OCI-M1 (cell line): ENCODE results near the gene DNAJC12.
"Not testable (repeated sequence)": the region's sequence is repeated elsewhere in the genome, so short reads cannot be mapped to it uniquely, and the experiment has no call there.

Source experiments
- DNase-seq: peaks from one replicate; lab custom pipeline; 2025; lab: John Stamatoyannopoulos, UW

DNAJC12 gene

DNA sequence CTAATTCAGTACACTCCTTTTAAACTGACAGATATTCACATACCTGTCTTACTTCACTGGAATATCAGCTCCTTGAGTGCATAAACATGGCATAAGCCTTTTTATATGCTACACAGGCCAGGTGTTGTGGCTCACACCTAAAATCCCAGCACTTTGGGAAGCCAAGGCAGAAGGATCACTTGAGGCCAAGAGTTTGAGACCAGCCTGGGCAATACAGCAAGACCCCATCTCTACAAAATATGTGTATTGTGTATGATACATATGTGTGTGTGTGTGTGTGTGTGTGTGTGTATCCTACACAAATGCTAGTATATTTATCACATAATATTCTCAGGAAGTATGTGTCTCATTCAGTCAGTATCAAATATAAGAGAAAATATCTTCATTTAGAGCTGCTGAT lies 45.3 kb downstream of the DNAJC12 start:
- no peak for DNase-seq

DNA sequence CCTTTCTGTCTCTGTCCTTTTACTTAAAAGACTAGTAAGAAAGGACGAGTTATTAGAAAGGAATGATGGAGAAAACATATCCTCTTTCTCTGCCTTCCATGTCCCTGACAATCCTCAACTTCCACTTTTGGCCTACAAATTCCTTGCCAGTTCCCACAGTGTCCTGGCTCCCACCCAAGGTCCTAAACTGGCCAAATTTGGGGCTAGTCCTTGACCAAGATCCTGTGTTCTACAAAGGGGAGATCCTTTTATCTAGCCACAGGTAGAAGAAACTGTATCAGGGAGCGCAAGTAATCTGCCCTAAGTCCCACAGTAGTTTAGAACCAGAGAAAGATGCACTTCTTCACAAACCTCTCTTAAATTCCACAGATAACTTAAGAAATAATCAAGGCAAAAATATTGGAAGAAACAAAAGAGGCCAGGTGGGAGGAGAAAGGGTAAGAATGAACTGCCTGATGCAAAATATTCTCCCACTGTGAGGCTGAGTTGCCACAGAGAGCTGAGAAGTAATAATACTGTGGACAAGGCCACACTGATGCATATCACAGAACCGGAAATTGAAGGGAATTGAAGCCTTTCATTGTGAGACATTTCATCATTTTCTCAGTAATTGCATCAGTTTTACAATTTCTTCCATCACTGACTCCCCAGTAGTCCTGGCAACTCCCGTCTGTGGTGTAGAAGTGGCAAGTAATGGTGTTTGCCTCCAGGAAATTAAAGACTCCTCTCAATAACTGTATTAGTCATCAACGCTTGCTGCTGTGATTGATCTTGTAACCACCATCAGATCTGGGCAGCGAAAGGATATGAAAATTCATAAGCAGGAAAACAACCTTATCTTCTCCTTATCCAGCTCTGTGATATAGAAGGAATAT lies 47.2 kb downstream of the DNAJC12 start:
- peak; percentile 98 for DNase-seq

DNA sequence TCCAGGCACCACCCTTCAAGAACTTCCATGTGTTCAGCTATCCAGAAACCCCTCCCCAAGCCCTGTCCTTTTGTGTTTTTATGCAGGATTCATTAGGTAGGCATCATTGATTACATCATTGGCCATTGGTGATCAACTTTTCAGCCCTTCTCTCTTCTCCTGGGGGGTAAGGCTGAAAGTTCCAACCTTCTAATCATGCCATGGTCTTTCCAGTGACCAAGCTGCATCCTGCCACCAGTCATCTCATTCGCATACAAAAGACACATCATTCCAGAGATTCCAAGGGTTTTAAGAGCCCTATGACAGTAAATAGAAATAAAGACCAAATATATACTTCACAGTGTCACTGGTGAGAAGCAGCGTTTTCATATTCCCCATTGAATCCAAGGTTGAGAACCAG lies 48.2 kb downstream of the DNAJC12 start:
- DNase-seq: no peak

DNA sequence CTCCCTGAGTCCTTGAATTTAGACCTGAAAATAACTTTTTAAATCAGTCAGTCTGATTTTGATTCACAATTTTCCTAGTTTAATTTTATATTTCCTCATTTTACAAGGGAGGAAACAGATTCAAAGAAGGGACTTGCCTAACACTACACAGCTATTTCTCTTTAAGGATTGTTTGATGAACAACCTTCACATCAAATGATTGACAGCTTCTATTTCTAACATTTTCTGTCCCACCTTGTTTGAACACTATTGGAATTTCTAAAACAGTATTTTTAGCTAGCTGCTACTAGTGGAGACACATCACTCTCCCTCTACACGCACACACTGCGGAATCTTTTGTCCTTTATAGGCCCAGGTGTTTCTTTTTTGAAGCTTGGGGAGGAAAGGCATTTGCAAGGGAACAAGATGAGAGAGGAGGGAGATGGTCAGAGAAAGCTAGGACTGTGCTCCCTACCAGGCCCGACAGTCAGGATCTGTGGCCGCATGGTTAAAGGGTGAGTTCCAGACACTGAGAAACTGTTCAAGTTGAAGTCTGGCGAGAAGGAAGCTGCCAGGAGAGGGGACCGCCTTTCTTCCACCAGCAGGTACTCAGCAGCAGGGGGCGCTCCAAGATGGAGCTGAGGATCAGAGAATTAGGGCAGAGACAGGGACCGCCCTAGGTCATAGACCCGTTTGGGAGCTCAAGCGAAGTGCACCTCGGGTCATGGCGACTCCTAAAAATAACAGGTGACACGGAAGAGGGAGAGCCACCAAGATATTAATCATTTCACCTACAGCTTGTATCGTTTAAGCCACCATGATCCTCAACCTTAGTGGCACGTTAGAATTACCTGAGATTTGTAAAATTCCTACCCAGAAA lies 49.7 kb downstream of the DNAJC12 start:
- peak; percentile 96 for DNase-seq

DNA sequence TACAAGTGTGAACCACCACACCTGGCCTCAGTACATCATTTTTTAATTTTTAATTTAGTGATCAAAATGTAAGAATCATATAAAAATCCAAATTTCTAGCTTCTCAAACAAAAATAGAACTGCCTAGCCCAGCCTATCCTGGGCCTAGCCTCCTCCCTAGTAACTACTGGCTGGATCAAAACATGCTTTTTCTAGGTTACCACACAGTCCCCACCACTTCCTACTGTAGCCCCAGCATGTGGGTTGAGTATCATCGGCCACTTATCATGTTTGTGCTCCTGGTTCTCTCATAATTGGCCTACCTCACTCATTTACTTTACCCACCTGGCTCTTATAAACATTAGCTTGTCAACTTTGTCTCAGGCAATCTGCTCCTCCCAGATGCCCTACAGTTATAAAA lies 52.9 kb downstream of the DNAJC12 start:
- DNase-seq: no peak

DNA sequence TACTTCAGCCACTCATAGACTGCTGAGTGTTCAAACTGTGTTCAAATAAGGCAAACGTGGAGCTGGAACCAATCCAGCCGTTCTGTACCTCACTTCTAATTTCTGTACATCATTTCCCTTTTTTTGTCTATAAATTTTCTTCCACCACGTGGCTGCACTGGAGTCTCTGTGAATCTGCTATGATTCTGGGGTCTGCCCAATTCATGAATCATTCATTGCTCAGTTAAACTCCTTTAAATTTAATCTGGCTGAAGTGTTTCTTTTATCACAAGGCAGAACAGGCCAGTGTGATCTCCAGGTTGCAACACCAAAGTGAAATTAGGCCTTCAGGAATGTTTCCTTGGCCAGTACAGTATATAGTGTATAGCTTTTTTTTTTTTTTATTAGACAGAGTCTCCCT lies 53.5 kb downstream of the DNAJC12 start:
- peak; percentile 59 for DNase-seq

DNA sequence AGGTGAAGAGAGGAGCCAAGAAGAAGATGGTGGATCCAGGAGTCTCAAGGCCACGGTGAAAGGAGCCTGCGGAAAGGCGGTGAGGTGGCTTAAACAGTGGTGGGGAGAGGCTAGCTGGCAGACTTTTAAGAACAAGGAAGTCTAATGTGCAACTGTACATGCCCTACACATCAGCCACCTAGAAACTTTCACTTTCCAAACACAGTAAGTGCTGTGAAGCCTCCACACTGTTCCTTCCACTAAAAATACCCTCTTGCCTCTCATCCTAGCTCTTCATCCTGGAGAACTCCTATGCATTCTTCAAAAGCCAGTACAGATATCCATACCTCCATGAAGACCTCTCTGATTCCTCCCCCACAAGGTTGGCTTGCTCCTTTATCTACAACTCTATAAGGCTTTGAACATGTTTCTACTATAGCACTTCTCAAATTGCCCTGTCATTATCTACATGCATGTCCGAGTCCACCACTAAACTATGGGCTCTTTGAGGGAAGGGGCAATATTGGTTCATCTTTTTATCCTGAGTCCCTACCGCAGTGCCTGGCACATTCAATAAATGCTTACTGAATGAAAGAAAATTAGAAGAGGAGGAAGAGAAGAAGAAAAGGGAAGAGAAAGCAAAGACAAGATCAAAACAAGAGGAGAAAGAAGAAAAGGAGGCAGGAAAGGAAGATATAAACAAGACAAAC lies 54.2 kb downstream of the DNAJC12 start:
- DNase-seq: peak; percentile 68

DNA sequence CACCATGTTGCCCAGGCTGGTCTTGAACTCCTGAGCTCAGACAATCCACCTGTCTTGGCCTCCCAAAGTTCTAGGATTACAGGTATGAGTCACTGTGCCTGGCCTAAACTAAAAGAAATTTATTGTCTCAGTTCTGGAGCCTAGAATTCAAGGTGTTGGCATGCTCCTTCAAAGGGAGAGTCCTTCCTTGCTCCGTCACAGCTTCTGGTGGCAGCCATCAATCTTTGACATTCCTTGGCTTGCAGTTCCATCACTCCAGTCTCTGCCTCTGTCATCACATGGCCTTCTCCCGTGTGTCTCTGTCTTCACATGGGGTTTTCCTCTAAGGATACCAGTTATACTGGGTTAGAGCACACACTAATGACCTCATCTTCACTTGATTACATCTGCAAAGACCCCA lies 55.5 kb downstream of the DNAJC12 start:
- no peak for DNase-seq

DNA sequence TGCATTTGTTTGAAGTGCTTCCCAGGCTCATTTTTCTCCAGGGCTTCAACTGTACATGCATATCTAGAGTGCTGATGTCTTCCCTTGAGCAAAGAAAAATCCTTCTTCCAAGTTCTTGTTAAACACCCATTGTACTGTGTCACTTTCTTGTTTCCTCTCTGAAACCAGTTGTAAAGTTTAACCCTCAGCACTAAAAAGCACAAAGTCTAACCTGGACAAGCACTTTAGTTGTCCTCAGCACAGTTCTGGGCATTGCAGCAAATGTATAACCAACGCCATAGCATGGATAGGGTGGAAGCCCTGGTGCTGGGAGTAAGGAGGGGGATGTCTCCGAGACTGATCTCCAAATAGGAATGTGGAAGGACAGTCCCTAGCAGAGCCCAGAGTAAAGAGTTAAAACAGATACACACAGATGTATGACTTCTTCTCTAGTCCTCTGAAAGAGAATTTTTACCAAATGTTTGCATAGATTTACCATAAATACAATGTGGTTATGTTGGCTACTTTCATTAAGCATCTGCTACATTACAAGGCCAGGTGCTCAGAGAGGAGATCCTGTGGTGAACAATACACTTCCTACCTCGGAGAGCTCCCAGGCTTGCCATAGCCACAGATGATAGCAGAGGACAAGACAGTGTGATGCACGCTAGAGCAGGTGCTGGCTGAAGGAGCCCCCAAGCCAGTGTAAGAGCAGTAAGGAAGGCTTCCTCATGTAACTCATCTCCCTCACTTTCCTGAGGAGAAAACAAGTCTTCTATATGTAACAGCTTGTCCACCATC lies 57.0 kb downstream of the DNAJC12 start:
- no peak for DNase-seq

DNA sequence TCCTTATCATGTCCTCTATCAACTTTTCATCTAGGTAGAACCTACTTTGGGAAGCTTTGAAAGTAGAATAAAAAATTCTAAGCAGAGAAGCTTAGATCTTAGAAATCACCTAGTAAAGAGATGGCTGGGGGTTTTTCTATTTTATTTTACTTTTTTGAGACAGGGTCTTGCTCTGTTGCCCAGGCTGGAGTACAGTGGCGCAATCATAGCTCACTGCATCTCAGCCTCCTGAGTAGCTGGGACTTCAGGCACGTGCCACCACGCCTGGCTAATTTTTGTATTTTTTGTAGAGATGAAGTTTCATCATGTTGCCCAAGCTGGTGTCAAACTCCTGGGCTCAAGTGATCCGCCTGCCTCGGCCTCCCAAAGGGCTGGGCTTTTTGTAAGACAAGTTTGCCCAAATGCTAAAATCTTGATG lies 57.8 kb downstream of the DNAJC12 start:
- not testable (repeated sequence) for DNase-seq

DNA sequence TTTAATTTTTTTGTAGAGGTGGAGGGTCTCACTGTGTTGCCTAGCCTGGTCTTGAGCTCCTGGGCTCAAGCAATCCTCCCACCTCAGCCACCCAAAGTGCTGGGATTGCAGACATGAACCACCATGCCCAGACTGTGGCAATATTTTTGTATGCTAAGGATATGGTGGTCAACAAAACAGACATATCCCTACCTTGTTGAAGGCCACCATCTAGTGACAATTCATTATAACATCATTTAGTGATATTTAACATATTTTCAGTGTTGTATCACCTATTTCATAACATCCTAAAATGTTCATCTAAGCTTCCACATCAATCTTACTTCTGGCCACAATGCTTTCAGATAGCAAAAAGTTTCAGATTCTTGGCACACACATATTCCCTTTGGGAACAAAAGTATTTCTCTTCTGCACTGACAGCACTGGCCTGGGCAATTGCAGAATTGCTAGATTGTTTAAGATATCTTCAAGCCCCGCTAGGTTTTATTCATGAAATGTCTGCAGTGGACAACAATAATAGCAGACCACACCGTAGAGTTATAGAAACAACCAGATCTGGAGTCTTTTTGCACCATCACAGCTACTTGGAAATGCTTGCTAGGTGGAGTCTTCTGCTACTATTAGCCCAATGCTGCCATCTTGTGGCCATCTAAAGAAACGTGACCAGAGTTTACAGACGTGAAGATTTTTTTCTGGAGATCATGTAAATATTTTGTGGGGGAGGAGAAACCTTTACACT lies 58.4 kb downstream of the DNAJC12 start:
- DNase-seq: peak; percentile 90

DNA sequence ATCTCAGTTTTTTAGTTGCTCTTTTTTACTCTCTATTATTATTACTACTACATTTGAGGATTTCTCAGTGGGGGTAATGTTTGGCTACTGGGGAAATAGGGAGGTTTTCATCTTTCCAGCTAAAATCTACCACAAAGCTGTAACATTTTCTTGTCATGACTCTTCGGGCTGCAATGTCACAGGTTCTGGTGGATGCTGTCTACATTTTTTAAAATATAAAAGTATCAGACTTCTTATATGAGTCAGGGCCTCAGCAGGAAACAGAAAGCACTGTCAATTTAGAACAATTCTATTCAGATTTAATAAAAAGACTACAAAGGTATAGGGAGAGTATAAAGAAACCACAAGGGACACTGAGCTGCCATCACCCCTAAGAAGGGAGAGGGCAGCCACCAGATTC lies 61.6 kb downstream of the DNAJC12 start:
- no peak for DNase-seq

DNA sequence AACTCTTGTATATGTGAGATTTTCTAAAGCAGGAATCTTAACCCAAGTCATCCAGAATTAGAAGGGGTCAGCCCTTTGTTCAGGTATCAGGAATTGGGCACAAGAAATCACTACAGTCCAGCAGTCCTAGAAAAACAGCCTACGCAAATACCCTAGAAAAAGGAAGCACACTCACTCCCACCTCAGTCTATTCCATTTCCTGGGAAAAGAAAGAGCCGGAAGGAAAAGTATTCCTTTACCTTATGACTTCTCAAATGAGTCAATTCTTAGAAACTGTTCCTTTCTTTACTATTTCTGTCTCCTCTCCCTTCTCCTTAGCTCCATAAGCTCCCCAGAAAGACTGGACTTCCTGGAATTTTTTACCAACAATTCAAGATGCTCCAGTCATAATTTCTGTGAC lies 62.7 kb downstream of the DNAJC12 start:
- DNase-seq: no peak

DNA sequence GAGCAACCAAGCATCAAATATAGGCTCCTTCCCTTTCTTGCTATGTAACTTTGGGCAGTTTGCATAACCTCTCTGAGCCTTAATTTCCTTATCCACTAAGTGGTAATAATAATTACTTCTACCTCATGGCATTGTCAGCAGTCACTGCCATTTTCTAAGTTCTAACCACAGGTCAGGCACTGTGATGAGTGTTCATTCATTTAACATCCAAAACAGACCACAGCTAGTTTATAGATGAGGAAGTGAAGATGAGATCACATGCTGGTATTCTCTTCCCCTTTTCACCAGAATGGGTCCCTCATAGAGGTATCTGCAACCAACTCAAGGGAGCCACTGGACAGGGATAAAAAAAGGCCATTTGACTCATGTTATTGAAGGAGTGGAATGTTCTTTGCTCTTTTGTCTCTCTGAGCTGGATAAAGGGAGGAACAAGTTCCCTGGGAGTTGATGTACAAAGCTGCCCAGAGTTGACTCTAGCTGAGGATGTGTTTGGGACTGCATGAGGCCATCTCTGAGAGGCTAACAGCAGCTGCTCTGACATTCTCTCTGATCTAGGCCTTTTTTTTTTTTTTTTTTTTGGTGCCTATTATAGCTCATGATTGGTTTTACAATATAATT lies 65.0 kb downstream of the DNAJC12 start:
- peak; percentile 91 for DNase-seq

DNA sequence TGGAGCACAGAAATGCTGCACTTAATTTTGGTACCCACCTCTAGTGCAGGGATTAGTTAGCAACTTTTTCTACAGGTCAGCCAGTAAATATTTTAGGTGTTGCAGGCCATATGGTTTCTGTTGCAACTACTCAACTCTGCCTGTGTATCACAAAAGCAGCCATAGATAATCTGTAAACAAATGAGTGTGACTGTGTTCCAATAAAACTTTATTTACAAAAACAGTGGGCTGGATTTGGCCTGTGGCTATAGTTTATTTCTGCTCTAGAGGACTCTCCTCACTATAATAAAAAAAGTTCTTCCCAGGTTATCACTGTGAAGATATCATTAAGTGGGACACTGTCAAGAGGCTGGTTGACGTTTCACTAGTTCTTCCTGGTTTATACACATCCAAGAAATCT lies 65.8 kb downstream of the DNAJC12 start:
- DNase-seq: no peak

DNA sequence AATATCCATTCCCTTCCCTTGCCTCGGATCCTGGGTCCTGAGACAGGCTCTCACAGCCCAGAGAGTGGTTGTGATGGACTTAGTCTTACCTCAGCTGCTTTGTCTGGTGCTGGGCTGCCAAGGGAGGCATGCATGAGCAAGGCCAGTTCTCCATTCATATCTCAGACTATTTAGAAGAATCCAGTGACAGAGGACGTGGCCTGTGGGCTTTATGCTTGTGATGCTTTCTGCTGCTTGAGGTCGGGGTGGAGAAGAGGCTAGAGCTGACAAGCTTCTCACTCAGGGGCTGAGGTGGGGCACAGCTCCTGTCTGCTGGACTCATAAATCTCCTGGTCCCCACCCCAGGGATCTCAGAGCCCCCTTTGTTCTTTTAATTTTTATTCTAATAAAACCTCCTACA lies 66.8 kb downstream of the DNAJC12 start:
- no peak for DNase-seq

DNA sequence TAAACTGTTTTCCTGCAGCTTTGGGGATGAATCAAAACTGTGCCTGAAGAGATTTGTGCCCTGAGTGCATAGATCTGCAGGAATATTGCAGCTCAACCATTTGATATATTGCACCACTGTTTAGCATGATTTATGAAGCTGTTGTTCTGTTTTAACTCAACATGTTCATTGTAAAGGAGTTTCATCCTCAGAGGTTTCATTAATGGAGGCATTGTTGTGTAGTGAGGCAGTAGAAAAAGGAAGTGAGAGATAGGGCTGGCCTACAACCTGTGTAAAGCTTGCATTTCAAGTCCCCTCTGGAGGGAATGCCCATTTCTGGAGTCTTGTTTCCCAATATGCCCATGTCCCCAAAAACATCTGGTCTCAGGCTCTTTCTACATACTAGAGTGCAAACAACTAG lies 67.5 kb downstream of the DNAJC12 start:
- DNase-seq: no peak

DNA sequence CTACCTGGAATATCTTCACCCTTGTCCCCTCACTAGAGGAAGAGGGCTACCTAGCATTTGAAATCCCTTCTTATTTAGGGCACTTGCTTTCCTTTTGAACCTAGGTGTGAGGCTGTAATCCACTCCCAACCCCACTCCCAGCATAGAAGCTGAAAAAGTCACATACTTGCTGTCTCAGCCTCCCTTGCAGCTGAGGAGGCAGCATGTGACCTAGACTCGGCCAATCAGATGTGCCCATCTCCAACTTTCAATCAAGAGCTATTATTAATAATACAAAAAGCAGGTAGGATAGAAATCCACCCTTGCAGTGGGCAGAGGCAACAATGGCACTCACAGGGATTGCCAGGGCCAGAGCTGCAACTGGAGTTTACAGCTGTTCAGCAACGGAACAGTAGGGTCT lies 70.7 kb downstream of the DNAJC12 start:
- no peak for DNase-seq

DNA sequence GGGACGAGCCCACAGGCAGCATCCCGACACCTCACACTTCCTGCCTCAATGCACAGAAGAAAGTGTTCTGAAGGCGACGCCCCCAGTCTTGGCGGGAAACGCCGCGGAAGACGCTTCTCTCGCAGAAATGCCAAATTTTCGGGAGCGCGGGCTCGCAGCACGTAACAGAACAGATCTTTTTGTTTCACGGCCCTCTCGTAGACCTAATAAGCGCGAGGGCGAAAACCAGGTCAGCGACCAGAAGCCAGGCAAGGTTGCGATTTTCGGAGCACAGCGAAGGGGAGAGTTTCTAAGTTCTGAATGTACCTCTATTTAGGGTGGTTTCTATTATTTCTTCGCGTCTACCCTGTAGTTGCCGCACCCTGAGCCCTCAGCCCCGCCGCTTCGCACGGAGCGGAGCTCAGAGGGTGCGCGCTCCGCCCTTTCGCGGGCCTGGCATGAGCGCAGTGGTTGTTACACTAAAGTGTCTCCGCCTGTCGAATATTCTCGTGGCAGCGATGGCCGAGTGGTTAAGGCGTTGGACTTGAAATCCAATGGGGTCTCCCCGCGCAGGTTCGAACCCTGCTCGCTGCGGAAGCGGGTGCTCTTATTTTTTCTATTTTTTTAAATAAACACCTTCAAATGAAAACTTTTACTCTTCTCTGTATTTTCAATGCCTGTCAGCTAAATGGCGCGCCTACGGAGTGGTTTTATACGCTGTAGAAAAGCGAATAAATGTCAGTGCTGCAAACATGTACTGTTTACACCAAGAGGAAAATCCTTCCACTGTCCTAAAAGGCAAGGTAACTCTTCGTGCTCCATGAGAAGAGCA lies 73.8 kb downstream of the DNAJC12 start:
- DNase-seq: peak; percentile 98
